RPMI7951 (cell line): ENCODE measurements around the gene SMC3. TPM values are rescaled to one million over a fixed set of nuclear protein-coding genes. Genes with fewer than 3 reads are reported as not detected.
"Not testable (repeated sequence)": the region's sequence is repeated elsewhere in the genome, so short reads cannot be mapped to it uniquely, and the experiment has no call there.

ENCODE experiments used
- DNase-seq: peaks from one replicate; pipeline ENCODE4 v3.0.0-alpha.2; 2012; ENCODE audit warnings: low read depth
- total RNA-seq: library from RNA; depleted of rRNA; stranded (reverse); fragments of >200 nt; shearing (Covaris generic); gene quantifications from 2 replicates; pipeline ENCODE4 v1.2.3, GENCODE V29; 2014; rRNA removed

The SMC3 gene
- 34.4 and 43.0 TPM in 2 replicates for total RNA-seq

DNA sequence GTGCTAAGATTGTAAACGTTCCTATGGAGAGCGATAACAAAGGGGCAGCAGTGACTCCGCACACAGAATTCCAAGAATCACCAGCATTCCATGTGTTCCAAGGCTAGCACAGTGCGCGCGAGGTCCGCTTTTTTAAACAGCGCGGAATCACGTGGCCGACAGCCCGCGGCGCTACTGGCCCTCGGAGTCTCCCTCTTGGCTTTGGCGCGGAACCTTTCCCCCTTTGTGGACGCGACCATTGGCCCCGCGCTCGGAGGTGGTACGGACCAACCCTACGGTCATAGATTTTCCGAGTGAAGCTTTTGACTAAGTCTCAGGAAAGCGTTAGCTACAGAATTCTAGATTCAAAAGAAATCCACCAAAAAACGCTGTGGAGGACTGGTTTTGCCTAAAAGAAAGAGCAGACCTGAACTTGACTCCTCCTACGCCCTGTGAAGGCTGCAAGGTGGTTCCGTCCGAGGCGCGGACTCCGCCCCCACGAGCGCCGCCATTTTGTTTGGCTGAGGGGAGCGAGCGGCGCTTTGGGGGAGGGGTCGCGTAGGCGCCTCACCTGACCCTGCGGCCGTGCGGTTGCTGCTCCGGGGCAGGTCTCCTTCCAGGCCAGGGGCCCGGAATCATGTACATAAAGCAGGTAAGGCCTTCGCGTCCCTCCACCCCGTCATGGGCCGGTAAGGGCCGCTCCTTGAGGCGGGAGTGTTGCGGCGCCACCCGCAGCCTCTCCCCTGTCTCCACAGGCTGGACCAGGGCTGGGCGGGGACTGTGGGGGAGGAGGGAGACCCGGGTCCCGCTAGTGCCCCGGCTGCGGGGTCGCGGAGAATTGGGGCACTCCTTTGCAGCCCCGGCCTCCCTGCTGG lies at the start of gene SMC3:
SMC3 (plus strand) TSS at position 495 of the 854 bp plus-strand sequence; CDS start at position 617, 122 bp downstream.
- peak; percentile 95 for DNase-seq

DNA sequence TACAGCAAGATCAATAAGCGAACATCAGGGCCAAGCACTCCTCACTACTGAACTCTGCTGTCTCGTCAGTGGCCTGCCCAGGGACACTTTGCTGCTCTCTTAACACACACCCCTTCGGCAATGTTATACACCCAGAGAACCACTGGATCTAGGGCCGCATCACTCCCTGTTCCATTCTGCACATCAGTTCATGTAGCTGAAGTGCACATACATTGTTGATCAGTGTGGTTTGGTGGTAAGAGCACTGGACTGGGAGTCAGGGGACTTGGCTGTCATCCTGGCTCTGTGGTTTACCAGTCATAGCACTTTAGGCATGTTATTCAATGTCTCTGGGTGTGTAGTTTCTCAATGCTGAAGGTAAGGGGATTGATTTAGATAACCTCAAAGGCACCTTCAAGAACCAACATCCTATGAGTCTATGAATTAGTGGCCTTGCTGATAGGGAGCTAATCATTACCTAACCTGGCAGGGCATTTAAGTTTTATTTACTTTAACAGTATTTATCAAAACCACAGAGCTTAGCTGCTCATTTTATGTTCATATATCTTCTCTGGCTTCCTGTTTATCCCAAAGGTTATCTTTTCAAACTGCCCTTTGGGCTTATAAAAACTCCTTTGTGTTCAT lies 45.0 kb upstream of the SMC3 start:
- DNase-seq = no peak

DNA sequence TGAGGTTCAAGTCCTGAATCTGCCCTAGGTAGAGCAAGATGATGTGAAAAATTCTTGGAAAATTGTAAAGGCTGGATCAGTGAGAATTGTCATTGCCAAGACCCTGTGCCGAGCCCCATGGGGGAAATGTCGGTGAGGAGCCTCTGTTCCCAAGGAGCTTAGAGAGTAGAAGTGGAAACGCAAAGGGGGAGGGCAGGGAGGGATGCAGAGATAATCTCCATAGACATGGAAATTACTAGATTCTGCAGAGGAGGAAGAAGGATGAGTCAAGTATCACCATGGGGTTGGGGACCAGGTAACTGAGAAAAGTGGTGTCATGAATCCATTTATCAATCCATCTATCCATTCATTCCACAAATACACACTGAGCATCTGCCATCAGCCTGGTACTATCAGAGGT lies 43.8 kb upstream of the SMC3 start:
- no peak for DNase-seq

DNA sequence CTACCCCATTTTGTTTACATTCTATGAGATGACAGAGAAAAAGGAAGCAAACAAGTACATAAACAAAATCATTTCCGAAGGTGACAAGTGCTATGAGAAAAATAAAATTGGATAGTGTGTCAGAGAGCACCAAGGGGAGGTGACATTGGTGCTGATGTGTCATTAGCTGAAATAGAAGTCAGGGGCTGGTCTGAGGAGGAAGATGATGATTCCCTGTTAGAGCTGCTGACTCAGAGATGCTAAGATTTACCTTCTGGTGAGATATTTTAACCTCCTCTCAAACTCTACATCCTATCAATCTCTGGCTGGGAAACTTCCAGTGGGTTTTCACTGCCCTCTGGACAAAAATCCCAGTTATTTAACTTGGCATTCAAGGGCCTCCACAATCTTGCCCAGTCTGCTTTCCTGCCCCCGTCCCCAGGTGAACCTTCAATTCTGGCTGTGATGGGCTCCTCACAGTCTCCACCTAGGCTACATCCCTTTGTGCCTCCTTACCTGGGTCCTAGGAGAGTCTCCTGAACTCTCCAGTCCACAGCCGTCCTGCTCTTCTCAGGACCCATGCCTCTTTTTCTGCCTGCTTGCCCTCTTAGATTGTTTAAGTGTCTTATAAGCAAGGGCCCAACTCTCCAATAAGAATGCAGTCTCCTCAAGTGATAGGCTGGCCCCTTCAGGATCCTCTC lies 43.2 kb upstream of the SMC3 start:
- no peak for DNase-seq

DNA sequence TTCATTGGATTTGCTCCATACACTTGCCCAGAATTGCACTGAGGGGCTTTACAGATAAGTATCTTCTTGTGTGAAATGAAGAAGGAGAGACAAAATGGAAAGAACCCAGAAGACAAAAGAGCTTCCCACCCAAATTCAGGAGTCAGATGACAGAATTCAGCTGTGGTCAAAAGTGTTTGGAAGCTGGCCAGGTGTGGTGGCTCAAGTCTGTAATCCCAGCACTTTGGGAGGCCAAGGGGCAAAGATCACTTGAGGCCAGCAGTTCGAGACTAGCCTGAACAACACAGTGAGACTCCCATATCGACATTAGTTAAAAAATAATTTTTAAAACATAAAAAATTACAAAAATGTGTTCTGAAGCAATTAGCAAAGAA lies 42.6 kb upstream of the SMC3 start:
- peak; percentile 35 for DNase-seq

DNA sequence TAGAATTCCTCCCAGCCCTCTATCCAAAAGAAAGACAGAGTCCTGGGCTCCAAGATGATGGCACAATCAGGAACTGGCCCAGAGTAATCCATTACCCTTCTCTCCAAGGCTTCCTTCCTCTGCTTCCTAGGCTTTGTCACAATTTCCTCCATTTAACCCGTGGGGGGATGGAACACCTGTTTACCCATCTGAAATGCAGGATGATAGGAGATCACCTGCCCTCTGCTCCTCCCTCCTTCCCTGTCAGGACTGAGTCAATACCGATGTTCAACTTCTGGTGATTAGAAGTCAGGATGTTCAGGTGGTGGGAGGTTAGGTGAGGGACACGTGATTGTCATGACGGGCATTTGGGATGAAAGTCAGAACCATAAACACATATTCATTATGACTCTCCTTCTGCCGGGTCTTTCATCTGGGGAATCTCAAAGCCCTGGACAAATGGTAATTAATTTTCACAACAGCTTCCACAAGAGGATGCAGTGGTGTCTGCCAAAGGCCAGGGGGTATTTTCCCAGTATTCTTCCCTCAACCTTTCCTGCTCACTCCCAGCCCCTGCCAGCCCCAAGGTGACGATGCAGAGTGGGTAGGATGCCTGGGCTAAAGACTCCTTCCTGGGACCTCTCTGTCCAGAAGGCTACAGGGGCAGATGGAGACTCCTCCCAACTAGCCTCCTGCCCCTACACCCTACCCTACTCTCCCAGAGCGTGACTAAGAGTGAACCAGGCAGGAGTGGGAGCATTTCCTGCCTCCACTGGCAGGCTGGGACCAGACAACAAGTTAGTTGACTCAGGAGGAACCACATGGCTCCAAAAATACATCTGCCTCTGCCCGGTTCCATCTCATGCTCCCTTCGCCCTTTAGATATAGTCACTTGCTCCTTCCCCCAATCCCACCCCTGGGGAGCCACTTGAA lies 41.9 kb upstream of the SMC3 start:
- peak; percentile 71 for DNase-seq

DNA sequence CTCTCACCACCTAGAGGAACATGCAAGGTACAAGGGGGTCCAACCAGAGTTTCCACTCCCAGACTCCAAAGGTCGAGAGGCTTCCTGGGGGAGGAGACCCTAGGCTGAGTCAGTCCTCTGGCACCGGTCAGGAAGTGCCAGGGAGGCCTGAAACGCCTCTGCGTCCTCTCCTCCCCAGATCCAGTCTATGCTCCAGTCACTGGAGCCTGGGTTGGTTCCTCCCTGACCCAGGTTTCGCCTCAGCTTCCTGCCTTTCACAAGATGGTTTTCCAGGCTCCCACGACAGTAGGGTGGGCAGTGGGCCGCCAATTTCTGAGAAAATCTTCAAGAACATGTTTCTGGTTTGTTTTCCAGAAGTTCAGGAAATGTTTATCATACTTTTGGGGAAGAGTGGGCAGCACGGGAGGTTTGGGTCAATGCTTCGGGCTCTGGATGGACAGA lies 39.7 kb upstream of the SMC3 start:
- no peak for DNase-seq

DNA sequence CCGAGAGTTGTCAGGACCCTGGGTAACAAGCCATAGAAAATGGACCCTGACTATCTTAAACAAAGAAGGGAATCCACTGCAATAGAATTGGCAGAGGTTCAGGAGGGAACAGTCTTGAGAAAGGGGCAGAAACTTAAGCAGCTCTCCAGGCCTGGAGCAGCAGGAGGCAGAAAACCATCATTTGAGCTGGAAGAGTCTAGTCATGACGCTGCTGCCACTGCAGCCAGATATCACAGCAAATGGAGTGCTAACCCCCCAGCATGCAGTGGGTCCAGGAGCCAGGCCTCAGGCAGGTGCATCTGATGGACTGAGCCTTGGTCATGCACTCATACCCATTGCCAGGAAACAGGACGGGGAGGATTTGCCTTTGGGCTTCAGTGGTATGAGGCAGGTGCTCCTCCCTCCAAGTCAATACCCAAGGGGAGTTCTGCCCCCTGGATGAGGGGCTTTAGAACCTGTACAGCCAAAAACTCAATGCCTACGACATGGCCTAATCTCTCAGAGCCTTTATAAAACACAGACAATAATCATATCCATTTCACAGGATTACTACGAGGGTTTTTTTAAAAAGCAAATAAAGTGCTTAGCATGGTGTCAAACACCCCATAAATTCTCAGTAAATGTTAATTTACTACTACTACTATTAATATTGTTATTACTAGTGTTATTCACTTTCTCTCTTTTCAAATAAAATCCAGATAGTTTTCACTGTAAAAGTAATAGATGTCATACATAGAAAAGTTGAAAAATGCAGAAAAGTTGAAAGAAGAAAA lies 39.1 kb upstream of the SMC3 start:
- DNase-seq = no peak

DNA sequence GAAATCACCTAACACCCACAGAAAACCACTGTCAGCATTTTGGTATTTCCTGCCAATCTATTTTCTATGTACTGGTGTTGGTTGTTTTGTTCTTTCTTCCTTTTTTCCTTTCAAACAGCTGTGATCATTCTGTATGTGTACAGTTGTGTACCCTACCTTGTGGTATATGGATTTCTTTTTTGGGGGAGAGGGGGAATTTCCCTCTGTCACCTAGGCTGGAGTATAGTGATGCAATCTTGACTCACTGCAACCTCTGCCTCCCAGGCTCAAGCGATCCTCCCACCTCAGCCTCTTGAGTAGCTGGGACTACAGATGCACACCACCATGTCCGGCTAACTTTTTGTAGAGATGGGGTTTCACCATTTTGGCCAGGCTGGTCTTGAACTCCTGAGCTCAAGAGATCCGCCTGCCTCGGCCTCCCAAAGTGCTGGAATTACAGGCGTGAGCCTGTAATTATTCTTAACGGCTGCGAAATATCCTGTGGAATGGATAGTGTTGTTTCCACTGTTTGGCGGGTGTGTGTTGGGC lies 38.4 kb upstream of the SMC3 start:
- DNase-seq = not testable (repeated sequence)

DNA sequence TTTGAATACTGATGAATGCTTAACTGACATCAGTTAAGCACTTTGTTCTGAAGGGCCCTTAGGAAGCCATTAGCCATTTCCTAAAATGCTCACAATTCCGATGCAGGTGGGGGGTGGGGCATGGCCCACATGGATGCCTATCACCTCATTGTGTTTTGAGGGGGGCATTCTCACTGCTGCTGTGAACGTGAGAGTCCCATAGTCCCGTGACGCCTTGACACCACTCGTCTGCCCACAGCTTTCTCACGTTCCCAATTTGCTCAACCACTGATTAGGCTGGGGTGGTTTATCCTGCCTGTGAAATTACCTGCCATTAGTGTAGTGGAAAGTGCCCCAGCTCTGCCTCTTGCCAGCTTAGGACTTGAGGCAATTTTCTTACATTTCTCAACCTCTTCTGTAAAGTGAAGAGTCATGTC lies 37.9 kb upstream of the SMC3 start:
- DNase-seq = no peak

DNA sequence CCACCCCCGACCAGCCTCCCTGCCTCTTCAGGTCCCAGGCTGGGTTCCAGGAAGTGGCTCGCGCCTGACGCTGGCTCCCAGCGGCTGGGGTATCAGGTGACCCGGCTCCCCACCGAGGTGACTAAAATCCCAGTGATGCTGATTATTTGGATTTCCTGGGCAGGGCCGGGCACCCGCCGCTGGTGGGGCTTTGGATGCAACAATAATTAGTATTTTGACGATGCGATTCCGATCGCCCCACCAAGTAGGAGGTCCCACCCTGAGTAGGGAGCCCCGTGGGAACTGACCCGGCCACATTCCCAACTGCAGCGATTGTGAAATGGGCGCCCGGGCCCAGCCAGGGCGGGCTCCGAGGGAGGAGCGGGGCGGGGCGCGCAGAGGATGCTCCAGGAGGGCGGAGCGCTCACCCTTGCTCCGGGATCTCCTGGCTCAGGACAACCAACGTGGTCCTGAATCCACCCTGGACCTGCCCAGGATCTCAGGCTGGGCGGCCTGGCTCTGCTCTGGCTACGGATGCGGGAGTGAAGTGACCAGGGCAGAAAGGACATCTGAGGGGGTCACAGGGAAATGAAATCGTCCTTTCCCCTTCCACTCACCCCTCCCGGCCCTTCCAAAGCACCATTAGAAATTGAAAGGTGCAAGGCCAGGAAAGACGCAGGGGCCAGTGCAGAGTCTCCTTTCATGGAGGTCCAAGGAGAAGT lies 37.2 kb upstream of the SMC3 start:
- DNase-seq = no peak

DNA sequence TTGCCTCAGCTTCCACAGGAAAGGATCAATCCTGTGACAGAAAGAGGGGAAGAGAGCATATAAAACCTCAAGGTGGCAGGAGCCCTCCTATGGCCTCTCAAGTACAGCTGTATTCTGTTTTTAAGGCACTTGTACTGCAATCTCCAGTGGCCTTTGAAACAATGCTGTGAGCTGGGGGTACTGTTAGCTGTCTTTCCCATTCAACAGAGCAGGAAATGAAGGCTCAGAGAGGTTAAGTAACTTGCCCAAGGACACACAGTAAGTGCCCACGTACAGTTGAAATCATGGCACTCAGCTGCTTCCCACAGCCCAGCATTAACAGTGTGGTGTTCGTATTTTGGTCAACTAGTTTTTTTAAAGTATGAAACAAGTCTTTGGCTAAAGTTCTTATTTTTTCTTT lies 35.8 kb upstream of the SMC3 start:
- DNase-seq = no peak

DNA sequence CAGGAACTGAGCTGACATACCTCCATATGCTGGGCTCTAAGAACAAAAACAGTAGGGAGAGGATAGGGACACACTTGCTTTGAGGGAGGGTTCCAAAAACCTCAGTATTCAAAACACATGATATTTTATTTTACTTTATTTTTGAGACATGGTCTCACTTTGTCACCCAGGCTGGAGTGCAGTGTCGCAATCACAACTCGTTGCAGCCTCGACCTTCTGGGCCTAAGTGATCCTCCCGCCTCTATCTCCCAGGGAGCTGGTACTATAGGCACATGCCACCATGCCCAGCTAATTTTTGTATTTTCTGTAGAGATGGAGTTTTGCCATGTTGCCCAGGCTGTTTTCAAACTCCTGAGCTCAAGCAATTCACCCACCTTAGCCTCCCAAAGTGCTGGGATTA lies 34.9 kb upstream of the SMC3 start:
- DNase-seq = not testable (repeated sequence)

DNA sequence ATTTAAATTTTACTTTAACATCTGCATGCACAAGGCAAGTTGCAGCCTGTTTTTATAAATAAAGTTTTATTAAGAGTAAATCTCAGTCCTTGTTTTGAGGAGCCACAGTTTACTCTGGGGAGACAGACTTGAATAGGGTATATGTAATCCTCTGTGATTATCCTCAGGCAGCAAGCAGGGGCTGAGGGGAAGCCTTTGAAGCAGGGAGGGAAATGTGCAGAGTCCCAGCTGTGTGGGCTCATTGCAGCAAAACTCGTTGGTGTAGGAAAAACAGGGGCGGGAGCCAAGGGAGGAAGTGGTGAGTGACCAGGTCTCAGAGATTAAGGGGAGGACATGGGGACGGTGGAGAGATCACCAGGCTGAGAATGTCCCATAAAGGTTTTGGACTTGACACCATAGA lies 34.3 kb upstream of the SMC3 start:
- DNase-seq = peak; percentile 69

DNA sequence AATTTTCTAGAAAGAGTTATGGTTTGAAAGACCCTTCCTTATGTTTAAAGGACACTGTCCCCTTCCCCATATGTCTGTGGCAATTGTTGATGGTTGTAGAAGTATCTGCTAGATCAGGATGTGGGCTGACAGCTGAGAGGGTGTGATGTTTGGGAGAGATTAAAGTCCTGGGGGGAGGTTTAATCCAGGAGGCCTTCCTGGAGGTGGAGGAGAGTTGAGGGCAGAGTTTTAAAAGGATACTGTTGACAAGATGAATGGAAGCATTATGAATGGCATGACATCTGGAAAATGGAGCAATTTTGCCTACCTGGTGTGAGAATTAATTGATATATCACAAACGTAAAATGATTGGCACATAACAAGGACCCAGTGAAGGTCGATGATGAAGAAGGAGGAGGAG lies 32.9 kb upstream of the SMC3 start:
- no peak for DNase-seq

DNA sequence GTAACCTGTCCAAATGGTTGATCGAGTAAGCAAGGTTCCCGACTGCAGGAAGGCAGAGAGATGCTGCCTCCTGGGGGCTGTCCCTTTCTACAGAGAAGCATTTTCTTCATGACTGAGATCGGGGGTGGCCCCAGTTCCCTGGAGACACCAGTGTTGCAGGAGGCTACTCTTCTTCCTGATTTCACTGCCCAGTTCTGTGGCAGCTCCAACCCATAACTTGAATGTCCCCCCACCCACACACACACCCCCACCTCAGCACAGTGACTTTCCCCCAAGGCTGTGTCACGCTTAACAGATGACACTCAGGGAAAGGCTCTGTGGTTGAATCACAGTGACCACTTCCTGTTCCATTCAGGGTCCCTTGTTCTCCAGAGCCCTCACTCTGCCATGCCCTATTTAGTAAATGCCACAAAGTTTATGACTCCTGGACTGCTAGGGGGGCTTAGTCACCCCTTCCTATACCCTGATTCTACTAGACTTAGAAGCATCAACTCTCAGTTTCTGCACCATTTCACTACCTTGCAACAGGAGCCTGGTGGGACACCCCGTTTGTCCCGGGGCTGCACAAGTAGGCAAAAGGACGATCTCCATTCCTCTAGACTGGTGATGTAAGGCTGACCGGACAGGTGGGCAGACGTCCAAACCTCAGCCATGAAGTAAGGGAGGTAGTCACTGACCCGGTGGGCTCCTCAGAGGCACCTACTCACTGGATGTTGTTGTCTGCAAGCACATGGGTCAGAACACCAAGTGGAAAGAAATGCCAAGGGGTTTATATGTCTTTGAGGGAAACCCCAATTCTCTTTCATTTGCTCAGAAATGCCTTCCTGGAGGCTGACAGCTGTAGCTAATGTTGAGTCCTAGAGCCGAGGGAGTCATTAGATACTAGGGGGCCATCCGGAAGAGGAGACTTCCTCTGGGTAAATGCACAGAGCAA lies 31.3 kb upstream of the SMC3 start:
- peak; percentile 89 for DNase-seq

DNA sequence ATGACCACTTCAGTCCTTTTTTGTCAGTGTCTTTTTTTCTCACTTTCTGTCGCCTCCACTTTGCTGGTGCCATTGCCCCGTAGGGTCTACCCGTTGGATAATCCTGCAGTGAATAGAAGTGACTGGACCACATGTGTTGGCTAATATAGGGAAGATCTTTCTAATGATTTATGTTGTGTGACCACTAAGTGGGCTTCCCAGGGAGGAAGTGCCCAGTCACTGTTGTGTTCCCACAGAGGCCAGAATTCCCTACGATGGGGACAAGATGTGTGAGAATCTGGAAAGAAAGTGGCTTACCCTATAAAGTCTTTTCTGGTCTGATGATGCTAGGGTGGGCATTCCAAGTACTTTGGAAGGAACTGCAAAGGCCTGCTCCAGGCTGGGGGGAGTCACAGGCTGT lies 28.4 kb upstream of the SMC3 start:
- no peak for DNase-seq

DNA sequence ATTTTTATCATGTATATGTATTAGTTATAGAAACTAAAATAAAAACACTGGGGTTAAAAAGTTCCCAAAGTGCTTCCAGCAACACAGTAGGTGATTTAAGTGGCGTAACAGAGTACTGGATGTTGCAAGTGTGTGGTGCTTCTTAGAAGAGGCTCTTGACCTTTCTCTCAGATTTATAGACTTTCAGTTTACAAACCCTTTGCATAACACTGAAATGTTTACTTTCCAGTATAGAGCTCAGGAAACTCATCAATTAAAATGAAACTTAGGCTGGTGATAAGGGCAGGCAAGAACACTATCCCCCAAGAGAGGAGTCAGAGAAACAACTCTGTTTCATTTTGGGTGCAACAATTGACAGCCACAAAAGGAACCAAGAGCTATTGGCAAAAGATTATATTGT lies 27.5 kb upstream of the SMC3 start:
- no peak for DNase-seq
